GM19395 (cell line): ENCODE results near the gene LSAMP.

ENCODE experiments used
- ATAC-seq: cut with Tn5 transposase; IDR thresholded peaks from one replicate; pipeline ENCODE4 v1.9.1; 2021; ENCODE audit warnings: mild to moderate bottlenecking, moderate library complexity; ENCODE audit not compliant: unreplicated experiment

LSAMP gene

GRCh38 chr3:116433552-116433951 lies 11.7 kb downstream of the LSAMP start:
- no peak for ATAC-seq

GRCh38 chr3:116432795-116433194 lies 12.5 kb downstream of the LSAMP start:
- no peak for ATAC-seq

GRCh38 chr3:116429479-116430269 lies 15.6 kb downstream of the LSAMP start:
- no peak for ATAC-seq

GRCh38 chr3:116426036-116426435 lies 19.3 kb downstream of the LSAMP start:
- no peak for ATAC-seq

- no peak for ATAC-seq
These were observed 20.2 kb downstream of the LSAMP start for GRCh38 chr3:116425126-116425525.

- ATAC-seq = no peak
These were observed 21.3 kb downstream of the LSAMP start for GRCh38 chr3:116423945-116424344.

- no peak for ATAC-seq
These were observed 21.9 kb downstream of the LSAMP start for GRCh38 chr3:116423374-116423773.

- ATAC-seq = no peak
These were observed 28.1 kb downstream of the LSAMP start for GRCh38 chr3:116417151-116417550.

- ATAC-seq = no peak
These were observed 32.0 kb downstream of the LSAMP start for GRCh38 chr3:116413319-116413718.

- ATAC-seq = no peak
These were observed 36.8 kb downstream of the LSAMP start for GRCh38 chr3:116408473-116408872.

GRCh38 chr3:116405231-116405630 lies 40.1 kb downstream of the LSAMP start:
- no peak for ATAC-seq

- ATAC-seq = no peak
These were observed 45.5 kb downstream of the LSAMP start for GRCh38 chr3:116399701-116400226.

- ATAC-seq = no peak
These were observed 50.9 kb downstream of the LSAMP start for GRCh38 chr3:116394365-116394764.

GRCh38 chr3:116393199-116393598 lies 52.1 kb downstream of the LSAMP start:
- ATAC-seq = no peak

GRCh38 chr3:116392291-116392690 lies 53.0 kb downstream of the LSAMP start:
- no peak for ATAC-seq

GRCh38 chr3:116391296-116392201 lies 53.7 kb downstream of the LSAMP start:
- no peak for ATAC-seq

GRCh38 chr3:116390318-116390717 lies 55.0 kb downstream of the LSAMP start:
- no peak for ATAC-seq

- ATAC-seq = no peak
These were observed 56.4 kb downstream of the LSAMP start for GRCh38 chr3:116388867-116389385.

- ATAC-seq = no peak
These were observed 59.1 kb downstream of the LSAMP start for GRCh38 chr3:116386168-116386567.

- no peak for ATAC-seq
These were observed 60.6 kb downstream of the LSAMP start for GRCh38 chr3:116384717-116385116.

- no peak for ATAC-seq
These were observed 67.2 kb downstream of the LSAMP start for GRCh38 chr3:116378077-116378476.
